ENCODE measurements around the gene CDCA7L. TPM values are rescaled to one million over a fixed set of nuclear protein-coding genes. Genes with fewer than 3 reads are reported as not detected.

Gene CDCA7L
- polyA plus RNA-seq, 1 of the 3 experiments (the other 2 are of a cell fraction): 18.4 TPM

DNA sequence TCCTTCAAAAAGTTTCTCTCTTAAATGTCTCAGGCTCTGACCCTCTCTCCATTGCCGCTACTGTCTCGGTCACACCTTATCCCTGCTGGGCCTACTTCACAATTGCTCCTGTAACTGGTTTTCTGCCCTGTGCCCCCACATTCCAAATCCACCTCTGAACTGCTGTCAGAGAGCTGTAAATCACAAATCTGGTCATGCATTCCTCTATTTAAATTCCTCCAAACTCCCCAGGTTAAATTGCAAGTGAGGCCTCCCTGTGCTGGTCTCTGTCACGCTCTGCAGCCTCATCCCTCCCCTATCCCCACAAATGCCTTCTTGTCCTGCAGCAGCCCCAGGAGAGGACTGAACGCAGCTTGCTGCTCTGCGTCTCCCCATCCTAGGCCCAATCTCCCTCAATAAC, 40.4 kb upstream of the CDCA7L start:
- ChIA-PET CTCF (interaction anchor here (0.9 to 2.2 kb wide), 3 partner anchors 10 to 21 kb away, joined by 4 to 11 read pairs (median 7); no protein-coding TSS in a partner anchor), POLR2A (no interaction called here)
- no peaks in the 10 kb centered on the region for H3K36me3 ChIP-seq (replicated peaks in 1 of 2; ENCODE audit: control insufficient read depth in 1 of 2, insufficient read depth in 2 of 2, low read length in 1 of 2)
- no peak for DNase-seq
- 47% methylated on average over 5 of the region's 5 CpGs for WGBS (ENCODE audit: low lambda C conversion rate)
- no peaks in the 10 kb centered on the region for H3F3A ChIP-seq (replicated peaks; ENCODE audit: insufficient read depth)
- H3K79me2 ChIP-seq (ENCODE audit: insufficient read depth): no peaks in the 10 kb centered on the region
- peaks cover 17% of the 10 kb centered on the region; the same call in 1 of the 2 replicates for H3K27me3 ChIP-seq (ENCODE audit: insufficient read depth)
- no peak overlapping the region for H2AFZ ChIP-seq (ENCODE audit: low read depth)
- H3K4me3 ChIP-seq (ENCODE audit: low read depth in 2 of 2, low read length in 1 of 2): no peak overlapping the region
- H3K9ac ChIP-seq: no peak overlapping the region
- TF ChIP-seq USF2 (IDR thresholded peaks at IDR 0.05; ENCODE audit: borderline replicate concordance, low read depth, low read length) (no peak), TCF12 (IDR thresholded peaks at IDR 0.05) (no peak), FOXM1 (IDR thresholded peaks at IDR 0.05; ENCODE audit: low read depth) (no peak), MXI1 (IDR thresholded peaks at IDR 0.05; ENCODE audit: low read depth, low read length) (no peak), POLR2AphosphoS5 (IDR thresholded peaks at IDR 0.05; ENCODE audit: low read depth, low read length) (no peak), TEAD4 (IDR thresholded peaks at IDR 0.05; ENCODE audit: borderline replicate concordance, insufficient read depth) (no peak)
- no peaks in the 10 kb centered on the region for H3K9me2 ChIP-seq
- no peaks in the 10 kb centered on the region for H3K4me1 ChIP-seq (ENCODE audit: control insufficient read depth in 1 of 2, insufficient read depth in 2 of 2, low read depth in 1 of 2, low read length in 1 of 2)
- no peaks in the 10 kb centered on the region for H4K20me1 ChIP-seq (ENCODE audit: insufficient read depth)
- no peak overlapping the region for H3K4me2 ChIP-seq
- no peak overlapping the region for H3K27ac ChIP-seq (ENCODE audit: low read depth in 2 of 2, low read length in 1 of 2)
- H3K9me3 ChIP-seq: 0 out of 2 replicates have a peak, but pooled peaks cover 5% of the 10 kb centered on the region

DNA sequence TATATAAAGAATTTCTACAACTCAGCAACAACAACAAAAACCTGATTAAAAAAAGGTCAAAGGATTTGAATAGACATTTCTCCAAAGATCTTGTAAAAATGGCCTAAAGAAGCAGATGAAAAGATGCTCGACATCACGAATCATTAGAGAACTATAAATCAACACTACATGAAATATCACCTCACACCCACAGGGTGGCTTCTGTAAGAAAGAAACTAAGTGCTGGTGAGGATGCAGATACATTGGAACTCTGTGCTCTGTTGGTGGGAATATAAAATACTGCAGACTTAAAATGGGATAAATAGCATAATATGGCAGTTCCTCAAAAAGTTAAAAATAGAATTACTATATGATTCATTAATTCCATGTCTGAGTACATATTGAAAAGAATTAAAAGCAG, 38.3 kb upstream of the CDCA7L start:
- H3K9me3 ChIP-seq: no peaks in the 10 kb centered on the region
- no peaks in the 10 kb centered on the region for H3K9me2 ChIP-seq
- no peaks in the 10 kb centered on the region for H3K4me1 ChIP-seq (ENCODE audit: control insufficient read depth in 1 of 2, insufficient read depth in 2 of 2, low read depth in 1 of 2, low read length in 1 of 2)
- H3K27me3 ChIP-seq (ENCODE audit: insufficient read depth): peaks cover 30% of the 10 kb centered on the region; the same call in 1 of the 2 replicates
- CTCF ChIA-PET: interaction anchor here (0.9 to 2.2 kb wide), 3 partner anchors 18 to 99 kb away, joined by 3 to 11 read pairs (median 3); no protein-coding TSS in a partner anchor
- DNase-seq: no peak
- no peak overlapping the region for H3K9ac ChIP-seq
- H3K27ac ChIP-seq (ENCODE audit: low read depth in 2 of 2, low read length in 1 of 2): no peak overlapping the region
- no peak overlapping the region for H2AFZ ChIP-seq (ENCODE audit: low read depth)
- no peaks in the 10 kb centered on the region for H4K20me1 ChIP-seq (ENCODE audit: insufficient read depth)
- H3F3A ChIP-seq (replicated peaks; ENCODE audit: insufficient read depth): no peaks in the 10 kb centered on the region
- under 1% methylated on average over 2 of the region's 2 CpGs for WGBS (ENCODE audit: low lambda C conversion rate)
- H3K4me2 ChIP-seq: no peak overlapping the region
- POLR2A ChIA-PET: no interaction called here
- H3K4me3 ChIP-seq (ENCODE audit: low read depth in 2 of 2, low read length in 1 of 2): no peak overlapping the region
- H3K36me3 ChIP-seq (replicated peaks in 1 of 2; ENCODE audit: control insufficient read depth in 1 of 2, insufficient read depth in 2 of 2, low read length in 1 of 2): no peaks in the 10 kb centered on the region
- H3K79me2 ChIP-seq (ENCODE audit: insufficient read depth): no peaks in the 10 kb centered on the region
- TF ChIP-seq USF2 (IDR thresholded peaks at IDR 0.05; ENCODE audit: borderline replicate concordance, low read depth, low read length) (no peak), GABPA (IDR thresholded peaks at IDR 0.05; ENCODE audit: low read depth) (no peak), GATA2 (CRISPR knock-in tag; IDR thresholded peaks at IDR 0.05) (no peak), NFIC (IDR thresholded peaks at IDR 0.05; ENCODE audit: borderline replicate concordance) (no peak), RCOR1 (IDR thresholded peaks at IDR 0.05; ENCODE audit: low read length) (no peak), PBX3 (IDR thresholded peaks at IDR 0.05) (no peak), RFX5 (IDR thresholded peaks at IDR 0.05; ENCODE audit: low read length) (no peak)
- TF ChIP-seq, protein P1, sequence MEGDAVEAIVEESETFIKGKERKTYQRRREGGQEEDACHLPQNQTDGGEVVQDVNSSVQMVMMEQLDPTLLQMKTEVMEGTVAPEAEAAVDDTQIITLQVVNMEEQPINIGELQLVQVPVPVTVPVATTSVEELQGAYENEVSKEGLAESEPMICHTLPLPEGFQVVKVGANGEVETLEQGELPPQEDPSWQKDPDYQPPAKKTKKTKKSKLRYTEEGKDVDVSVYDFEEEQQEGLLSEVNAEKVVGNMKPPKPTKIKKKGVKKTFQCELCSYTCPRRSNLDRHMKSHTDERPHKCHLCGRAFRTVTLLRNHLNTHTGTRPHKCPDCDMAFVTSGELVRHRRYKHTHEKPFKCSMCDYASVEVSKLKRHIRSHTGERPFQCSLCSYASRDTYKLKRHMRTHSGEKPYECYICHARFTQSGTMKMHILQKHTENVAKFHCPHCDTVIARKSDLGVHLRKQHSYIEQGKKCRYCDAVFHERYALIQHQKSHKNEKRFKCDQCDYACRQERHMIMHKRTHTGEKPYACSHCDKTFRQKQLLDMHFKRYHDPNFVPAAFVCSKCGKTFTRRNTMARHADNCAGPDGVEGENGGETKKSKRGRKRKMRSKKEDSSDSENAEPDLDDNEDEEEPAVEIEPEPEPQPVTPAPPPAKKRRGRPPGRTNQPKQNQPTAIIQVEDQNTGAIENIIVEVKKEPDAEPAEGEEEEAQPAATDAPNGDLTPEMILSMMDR (IDR thresholded peaks at IDR 0.05): peak; percentile 10; the same call in 1 of the 2 replicates
